Activated gamma-delta T cell treated with Interleukin-2 at 50 U/mL for 16 hours (primary cell): Measurements from ENCODE around the gene BRWD1.
A peak's percentile ranks its signal among the peaks of the same experiment; 100 is the strongest.

Experiments used
- DNase-seq: peaks from one replicate; pipeline ENCODE4 v3.0.0-alpha.2; 2020

Gene BRWD1

GRCh38 chr21:39313571-39314142, at the start of gene BRWD1:
Gene BRWD1, minus strand, starts transcription at chr21:39313632. Its CDS starts 141 bp downstream, at chr21:39313491.
- DNase-seq, result peak; percentile 77

- no peak for DNase-seq
These were observed 49.3 kb upstream of the BRWD1 start for GRCh38 chr21:39362733-39363132.

- DNase-seq, result no peak
These were observed 46.0 kb upstream of the BRWD1 start for GRCh38 chr21:39359382-39359781.

GRCh38 chr21:39353295-39353694, 39.9 kb upstream of the BRWD1 start:
- no peak for DNase-seq

GRCh38 chr21:39350094-39351005, 36.9 kb upstream of the BRWD1 start:
- no peak for DNase-seq

- peak; percentile 97 for DNase-seq
These were observed 36.0 kb upstream of the BRWD1 start for GRCh38 chr21:39349211-39350093.

GRCh38 chr21:39348355-39349210, 35.2 kb upstream of the BRWD1 start, which contains the start of gene HMGN1:
Gene HMGN1, minus strand, starts transcription at chr21:39349088. Its CDS starts 171 bp downstream, at chr21:39348917.
- DNase-seq, result peak; percentile 85

GRCh38 chr21:39348040-39348354, 34.6 kb upstream of the BRWD1 start:
- DNase-seq, result no peak

GRCh38 chr21:39347537-39347936, 34.1 kb upstream of the BRWD1 start:
- DNase-seq, result no peak

GRCh38 chr21:39346671-39347331, 33.4 kb upstream of the BRWD1 start:
- DNase-seq, result no peak

- no peak for DNase-seq
These were observed 32.8 kb upstream of the BRWD1 start for GRCh38 chr21:39346206-39346605.

GRCh38 chr21:39345440-39345839, 32.0 kb upstream of the BRWD1 start:
- DNase-seq, result no peak

- DNase-seq, result no peak
These were observed 31.4 kb upstream of the BRWD1 start for GRCh38 chr21:39344848-39345247.

- DNase-seq, result no peak
These were observed 28.0 kb upstream of the BRWD1 start for GRCh38 chr21:39341249-39341923.

- no peak for DNase-seq
These were observed 27.3 kb upstream of the BRWD1 start for GRCh38 chr21:39340687-39341086.

- no peak for DNase-seq
These were observed 25.8 kb upstream of the BRWD1 start for GRCh38 chr21:39339231-39339630.

GRCh38 chr21:39336457-39337008, 23.1 kb upstream of the BRWD1 start:
- no peak for DNase-seq

GRCh38 chr21:39334611-39335010, 21.2 kb upstream of the BRWD1 start:
- no peak for DNase-seq

GRCh38 chr21:39332175-39332574, 18.7 kb upstream of the BRWD1 start:
- DNase-seq, result no peak

GRCh38 chr21:39330001-39330400, 16.6 kb upstream of the BRWD1 start:
- DNase-seq, result no peak

- no peak for DNase-seq
These were observed 14.3 kb upstream of the BRWD1 start for GRCh38 chr21:39327727-39328126.
